Kidney (tissue), 22 donors: ENCODE results near the gene CLCN7. TPM values are rescaled to one million over a fixed set of nuclear protein-coding genes. Genes with fewer than 3 reads are reported as not detected.

ENCODE experiments used
- DNase-seq, 5 donors: peaks; one replicate each; pipeline ENCODE4 v3.0.0-alpha.2; 2013 to 2020
- FAIRE-seq: peaks from 2 replicates; lab custom pipeline; 2012; peaks lifted over from hg19 to GRCh38; lab: Jason Lieb, UNC
- H3K27ac ChIP-seq, 2 donors: one replicate each; pipeline ENCODE4 v1.7.0; 2013; ENCODE audit warnings: low read depth in 2 of 2, low read length in 2 of 2, inconsistent platforms in 1 of 2
- H3K27me3 ChIP-seq: one replicate; pipeline ENCODE4 v1.7.1; 2013; ENCODE audit warnings: low read length, inconsistent platforms; ENCODE audit not compliant: control insufficient read depth, insufficient read depth
- H3K36me3 ChIP-seq, 3 donors: one replicate each; pipeline versions ENCODE4 v1.7.0 to v1.7.1; 2013; ENCODE audit warnings: low read length in 3 of 3, control low read depth in 1 of 3, inconsistent platforms in 1 of 3; ENCODE audit not compliant: insufficient read depth in 3 of 3, control insufficient read depth in 2 of 3
- H3K4me1 ChIP-seq, 3 donors: one replicate each; pipeline versions ENCODE4 v1.7.0 to v1.7.1; 2013; ENCODE audit warnings: low read length in 3 of 3, inconsistent platforms in 1 of 3, low read depth in 1 of 3; ENCODE audit not compliant: control insufficient read depth in 2 of 3, insufficient read depth in 2 of 3
- H3K4me3 ChIP-seq, 3 donors: one replicate each; pipeline versions ENCODE4 v1.7.0 to v1.8.1; 2013; ENCODE audit warnings: low read length in 3 of 3, control low read depth in 1 of 3, inconsistent platforms in 1 of 3
- H3K9ac ChIP-seq, 3 donors: one replicate each; pipeline versions ENCODE4 v1.7.0 to v1.7.1; 2013; ENCODE audit warnings: low read length in 3 of 3, control low read depth in 1 of 3, inconsistent platforms in 1 of 3
- H3K9me3 ChIP-seq, 3 donors: one replicate each; pipeline versions ENCODE4 v1.7.0 to v1.7.1; 2013; ENCODE audit warnings: low read length in 3 of 3, control low read depth in 1 of 3, inconsistent platforms in 1 of 3; ENCODE audit not compliant: control insufficient read depth in 2 of 3, insufficient read depth in 1 of 3
- CTCF ChIP-seq: IDR thresholded peaks from 3 replicates; pipeline ENCODE4 v1.5.1; 2012; ENCODE audit warnings: mild to moderate bottlenecking, moderate library complexity, borderline replicate concordance; ENCODE audit not compliant: insufficient read depth; ENCODE audit errors: extremely low read depth
- intact Hi-C: fragments of 100-400 bp; cut with DNase I; formaldehyde crosslinking; loops from one replicate; pipeline ENCODE4 v1.11.1; 2022
- long read RNA-seq, 10 donors: library from polyadenylated mRNA in 1 of 10; unstranded in 1 of 10; transcript quantifications; one replicate each; pipeline ENCODE4 v2.0.0 and lab custom pipeline, GENCODE V29; 2021 to 2026
- polyA plus RNA-seq: library from polyadenylated mRNA; stranded (reverse); fragments of 350-450 nt; fragmentation: Illumina TruSeq; extraction: RNeasy Lipid Tissue Mini Kit (QIAGEN cat#74804); gene quantifications from one replicate; pipeline ENCODE4 v1.2.3, GENCODE V29; 2014; ENCODE audit warnings: low read depth, low replicate concordance; ENCODE audit not compliant: insufficient read depth
- total RNA-seq: library from RNA; stranded (reverse); fragmentation: NEBNext Ultra II Directional; extraction: Animal tissue kit (Norgen Biotek cat#: 25700); gene quantifications from one replicate; pipeline ENCODE4 v1.2.1, GENCODE V29; 2021
- donor health status: control.
- donor health status: control.
- donor health status: control.
- donor health status: control.
- donor health status: control.
- donor health status: DM: yes; HTN: yes; CAD: no.
- donor health status: Normal renal cell carcinoma (clear cell type).

Gene CLCN7
- 92.5 TPM for total RNA-seq
- 38.9 TPM for polyA plus RNA-seq
- long read RNA-seq, donor 1, full-length matches to known transcripts = 1 of 1 reads
- long read RNA-seq, donor 1, partial matches to known transcripts = 0 of 1 reads
- long read RNA-seq, donor 1, other reads (novel, unspliced or antisense) = 0 of 1 reads
- long read RNA-seq, donor 2, full-length matches to known transcripts = 9 of 9 reads
- long read RNA-seq, donor 2, partial matches to known transcripts = 0 of 9 reads
- long read RNA-seq, donor 2, other reads (novel, unspliced or antisense) = 0 of 9 reads
- long read RNA-seq, donor 3, full-length matches to known transcripts = 9 of 9 reads
- long read RNA-seq, donor 3, partial matches to known transcripts = 0 of 9 reads
- long read RNA-seq, donor 3, other reads (novel, unspliced or antisense) = 0 of 9 reads
- long read RNA-seq, donor 4, full-length matches to known transcripts = 5 of 5 reads
- long read RNA-seq, donor 4, partial matches to known transcripts = 0 of 5 reads
- long read RNA-seq, donor 4, other reads (novel, unspliced or antisense) = 0 of 5 reads
- long read RNA-seq, donor 5, partial matches to known transcripts = 0 of 1 reads
- long read RNA-seq, donor 5, other reads (novel, unspliced or antisense) = 0 of 1 reads
- long read RNA-seq, donor 6, full-length matches to known transcripts = 1 of 1 reads
- long read RNA-seq, donor 6, partial matches to known transcripts = 0 of 1 reads
- long read RNA-seq, donor 6, other reads (novel, unspliced or antisense) = 0 of 1 reads
- long read RNA-seq, donor 7, full-length matches to known transcripts = 9 of 66 reads
- long read RNA-seq, donor 7, partial matches to known transcripts = 28 of 66 reads
- long read RNA-seq, donor 7, other reads (novel, unspliced or antisense) = 29 of 66 reads
- long read RNA-seq, donor 8, full-length matches to known transcripts = 6 of 6 reads
- long read RNA-seq, donor 8, partial matches to known transcripts = 0 of 6 reads
- long read RNA-seq, donor 8, other reads (novel, unspliced or antisense) = 0 of 6 reads
- long read RNA-seq, donor 9, partial matches to known transcripts = 0 of 2 reads
- long read RNA-seq, donor 9, other reads (novel, unspliced or antisense) = 0 of 2 reads
- long read RNA-seq, donor 10, full-length matches to known transcripts = 4 of 4 reads
- long read RNA-seq, donor 10, partial matches to known transcripts = 0 of 4 reads
- long read RNA-seq, donor 10, other reads (novel, unspliced or antisense) = 0 of 4 reads

- no peaks in the 10 kb centered on the region for H3K36me3 ChIP-seq
- peak within 1 kb of the TSS; percentile 74 to 85 for H3K27ac ChIP-seq
- DNase-seq = peak; percentile 86 to 97 (median 92)
- no peak for FAIRE-seq
- H3K9me3 ChIP-seq = no peaks in the 10 kb centered on the region
- peak within 1 kb of the TSS; percentile 44 to 90 (median 63) for H3K9ac ChIP-seq
- peak within 1 kb of the TSS; percentile 68 to 91 (median 80) for H3K4me3 ChIP-seq
- TF ChIP-seq CTCF = no peak
- H3K27me3 ChIP-seq = no peaks in the 10 kb centered on the region
- peaks cover 0 to 30% (median 0%) of the 10 kb centered on the region in 3 donors for H3K4me1 ChIP-seq
- intact Hi-C loops = no loop called here
Observed at GRCh38 chr16:1474796-1475551, at the start of gene CLCN7. TSS of gene CLCN7 (minus strand) at chr16:1475028. CDS start at chr16:1474974, 54 bp downstream.

- Histone ChIP-seq H3K9ac (no peak overlapping the region), H3K36me3 (peaks cover 0 to 3% (median 0%) of the 10 kb centered on the region in 3 donors), H3K9me3 (no peaks in the 10 kb centered on the region), H3K4me1 (peaks cover 0 to 12% (median 0%) of the 10 kb centered on the region in 3 donors), H3K27ac (no peak overlapping the region), H3K27me3 (no peaks in the 10 kb centered on the region), H3K4me3 (no peak overlapping the region)
- FAIRE-seq (no peak), DNase-seq (no peak)
- intact Hi-C loops = no loop called here
- TF ChIP-seq CTCF = no peak
Observed at GRCh38 chr16:1524366-1524765, 49.5 kb upstream of the CLCN7 start.

- no peaks in the 10 kb centered on the region for H3K9me3 ChIP-seq
- DNase-seq (no peak), FAIRE-seq (no peak)
- no peaks in the 10 kb centered on the region for H3K27me3 ChIP-seq
- no peak overlapping the region for H3K4me3 ChIP-seq
- H3K36me3 ChIP-seq = peaks cover 0 to 3% (median 0%) of the 10 kb centered on the region in 3 donors
- intact Hi-C loops = no loop called here
- no peak overlapping the region for H3K9ac ChIP-seq
- H3K4me1 ChIP-seq = peaks cover 0 to 10% (median 0%) of the 10 kb centered on the region in 3 donors
- no peak overlapping the region for H3K27ac ChIP-seq
- no peak for TF ChIP-seq CTCF
Observed at GRCh38 chr16:1523581-1524245, 48.9 kb upstream of the CLCN7 start.
